ENCODE measurements around the gene TCF23.
"Not testable (repeated sequence)": the region's sequence is repeated elsewhere in the genome, so short reads cannot be mapped to it uniquely, and the experiment has no call there.

TCF23 gene

GRCh38 chr2:27155069-27155520 lies 6.3 kb downstream of the TCF23 start:
- no peak for DNase-seq

GRCh38 chr2:27158468-27158867 lies 9.7 kb downstream of the TCF23 start:
- no peak for DNase-seq

- DNase-seq = no peak
Measured at GRCh38 chr2:27159271-27159670, 10.5 kb downstream of the TCF23 start.

DNA sequence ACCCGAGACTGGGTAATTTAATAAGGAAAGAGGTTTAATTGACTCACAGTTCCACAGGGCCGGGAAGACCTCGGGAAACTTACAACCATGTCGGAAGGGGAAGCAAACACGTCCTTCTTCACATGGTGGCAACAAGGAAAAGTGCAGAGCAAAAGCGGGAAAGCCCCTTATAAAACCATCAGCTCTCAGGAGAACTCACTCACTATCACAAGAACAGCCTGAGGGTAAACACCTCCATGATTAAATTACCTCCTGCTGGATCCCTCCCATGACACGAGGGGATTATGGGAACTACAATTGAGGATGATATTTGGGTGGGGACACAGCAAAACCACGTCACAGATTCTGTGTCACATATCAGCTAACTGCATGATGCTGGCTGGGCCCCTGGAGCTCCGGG lies 11.4 kb downstream of the TCF23 start:
- no peak for DNase-seq

GRCh38 chr2:27162151-27163121 lies 13.6 kb downstream of the TCF23 start:
- no peak for DNase-seq

DNA sequence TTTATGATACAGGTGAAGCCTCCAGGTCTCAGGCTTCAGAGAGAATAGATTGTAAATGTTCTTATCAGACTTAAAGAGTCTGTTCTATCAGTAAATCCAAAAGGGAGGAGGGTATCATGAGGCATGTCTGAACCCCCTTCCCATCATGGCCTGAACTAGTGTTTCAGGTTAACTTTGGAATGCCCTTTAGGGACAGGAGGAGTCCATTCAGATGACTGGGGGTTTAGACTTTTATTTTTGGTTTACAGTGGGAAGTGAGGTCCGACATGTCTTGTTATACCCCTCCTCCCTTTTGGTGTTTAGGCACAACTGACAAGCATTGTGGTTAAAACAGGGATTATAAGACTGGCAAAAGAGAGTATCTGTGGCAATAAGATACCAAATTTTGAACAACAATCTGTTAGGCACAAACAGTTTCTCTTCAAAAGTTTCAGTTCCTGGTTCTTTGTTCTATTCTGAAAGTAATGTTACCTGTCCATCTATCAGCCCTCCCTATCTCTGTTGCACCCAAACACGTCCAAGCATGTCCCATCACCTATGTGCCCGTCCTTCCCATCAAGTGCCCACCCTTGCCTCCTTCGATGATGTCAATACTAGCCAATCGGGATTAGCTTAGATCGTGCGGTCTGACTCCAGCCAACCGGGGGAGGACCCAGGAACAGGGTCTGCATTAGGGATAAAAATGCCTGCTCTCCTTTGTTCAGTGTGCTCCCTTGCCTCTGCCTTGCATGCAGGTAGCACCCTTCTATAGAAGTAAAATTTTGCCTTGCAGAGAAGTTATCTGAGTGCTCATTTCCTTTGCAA lies 16.4 kb downstream of the TCF23 start:
- no peak for DNase-seq

- no peak for DNase-seq
Measured at GRCh38 chr2:27170581-27171337, 22.0 kb downstream of the TCF23 start.

GRCh38 chr2:27171351-27171848 lies 22.6 kb downstream of the TCF23 start:
- no peak for DNase-seq

DNA sequence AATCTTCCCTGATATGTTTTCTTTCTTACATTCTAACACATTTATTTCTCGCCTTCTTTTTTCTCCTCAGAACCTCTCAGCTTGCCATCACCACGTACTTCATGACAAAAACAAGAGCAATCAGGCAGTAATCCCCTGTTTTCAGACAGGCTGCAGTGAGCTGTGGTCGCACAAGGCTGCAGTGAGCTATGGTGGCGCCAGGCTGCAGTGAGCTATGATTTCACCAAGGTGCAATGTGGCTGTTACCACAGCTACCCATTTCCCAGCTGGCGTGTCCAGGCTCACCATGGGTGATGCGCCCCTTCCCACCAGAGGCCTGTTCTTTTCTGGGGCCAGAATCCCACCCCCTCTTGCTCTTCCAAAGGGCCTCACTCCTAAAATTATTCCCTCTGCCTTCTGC lies 25.8 kb downstream of the TCF23 start:
- DNase-seq = no peak

DNA sequence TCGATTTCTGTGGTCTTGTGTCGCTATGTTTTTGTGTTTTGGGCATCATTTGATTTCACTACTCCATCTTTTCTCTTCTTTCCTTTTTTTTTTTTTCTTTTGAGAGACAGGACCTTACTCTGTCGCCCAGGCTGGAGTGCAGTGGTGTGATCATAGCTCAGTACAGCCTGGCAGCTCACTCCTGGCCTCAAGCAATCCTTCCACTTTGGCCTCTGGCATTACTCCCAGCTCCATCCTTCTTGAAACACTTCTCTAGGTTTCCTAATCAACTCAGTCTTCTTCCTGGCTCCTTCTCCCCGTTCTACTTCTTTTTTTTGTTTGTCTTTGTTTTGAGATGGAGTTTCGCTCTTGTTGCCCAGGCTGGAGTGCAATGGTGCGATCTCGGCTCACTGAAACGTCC lies 26.5 kb downstream of the TCF23 start:
- no peak for DNase-seq

DNA sequence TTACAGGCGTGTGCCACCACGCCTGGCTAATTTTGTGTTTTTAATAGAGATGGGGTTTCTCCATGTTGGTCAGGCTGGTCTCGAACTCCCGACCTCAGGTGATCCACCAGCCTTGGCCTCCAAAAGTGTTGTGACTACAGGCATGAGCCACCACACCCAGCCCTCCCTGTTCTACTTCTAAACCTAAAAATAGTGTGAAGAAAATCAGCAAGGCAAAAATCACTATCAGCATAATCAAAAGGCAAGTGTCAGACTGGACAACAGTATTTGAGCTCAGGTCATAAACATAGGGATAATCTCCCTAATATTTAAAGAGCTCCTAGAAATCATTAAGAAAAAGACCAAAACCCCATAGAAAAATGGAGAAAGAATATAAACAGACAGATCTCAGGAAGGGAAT lies 27.0 kb downstream of the TCF23 start:
- DNase-seq = not testable (repeated sequence)

GRCh38 chr2:27177441-27178351 lies 28.9 kb downstream of the TCF23 start:
- DNase-seq = no peak

- DNase-seq = no peak
Measured at GRCh38 chr2:27178469-27178868, 29.7 kb downstream of the TCF23 start.

GRCh38 chr2:27179344-27180000 lies 30.7 kb downstream of the TCF23 start:
- DNase-seq = no peak

- DNase-seq = no peak
Measured at GRCh38 chr2:27182346-27182745, 33.5 kb downstream of the TCF23 start.

- DNase-seq = no peak
Measured at GRCh38 chr2:27184115-27184514, 35.3 kb downstream of the TCF23 start.

GRCh38 chr2:27185331-27186026 lies 36.7 kb downstream of the TCF23 start:
- peak; percentile 73 to 88 for DNase-seq

GRCh38 chr2:27186613-27187345 lies 38.0 kb downstream of the TCF23 start:
- DNase-seq = no peak

- no peak for DNase-seq
Measured at GRCh38 chr2:27189989-27190388, 41.2 kb downstream of the TCF23 start.

All from inflammatory macrophage treated with lipopolysaccharide for 1 hour (primary cell).